NCI-H524 (cell line): ENCODE measurements around the gene VSTM2B.
"Not testable (repeated sequence)": the region's sequence is repeated elsewhere in the genome, so short reads cannot be mapped to it uniquely, and the experiment has no call there.

Experiments
- DNase-seq, 2 experiments: peaks; one replicate each; lab custom pipeline; 2025; lab: John Stamatoyannopoulos, UW

The VSTM2B gene

DNA sequence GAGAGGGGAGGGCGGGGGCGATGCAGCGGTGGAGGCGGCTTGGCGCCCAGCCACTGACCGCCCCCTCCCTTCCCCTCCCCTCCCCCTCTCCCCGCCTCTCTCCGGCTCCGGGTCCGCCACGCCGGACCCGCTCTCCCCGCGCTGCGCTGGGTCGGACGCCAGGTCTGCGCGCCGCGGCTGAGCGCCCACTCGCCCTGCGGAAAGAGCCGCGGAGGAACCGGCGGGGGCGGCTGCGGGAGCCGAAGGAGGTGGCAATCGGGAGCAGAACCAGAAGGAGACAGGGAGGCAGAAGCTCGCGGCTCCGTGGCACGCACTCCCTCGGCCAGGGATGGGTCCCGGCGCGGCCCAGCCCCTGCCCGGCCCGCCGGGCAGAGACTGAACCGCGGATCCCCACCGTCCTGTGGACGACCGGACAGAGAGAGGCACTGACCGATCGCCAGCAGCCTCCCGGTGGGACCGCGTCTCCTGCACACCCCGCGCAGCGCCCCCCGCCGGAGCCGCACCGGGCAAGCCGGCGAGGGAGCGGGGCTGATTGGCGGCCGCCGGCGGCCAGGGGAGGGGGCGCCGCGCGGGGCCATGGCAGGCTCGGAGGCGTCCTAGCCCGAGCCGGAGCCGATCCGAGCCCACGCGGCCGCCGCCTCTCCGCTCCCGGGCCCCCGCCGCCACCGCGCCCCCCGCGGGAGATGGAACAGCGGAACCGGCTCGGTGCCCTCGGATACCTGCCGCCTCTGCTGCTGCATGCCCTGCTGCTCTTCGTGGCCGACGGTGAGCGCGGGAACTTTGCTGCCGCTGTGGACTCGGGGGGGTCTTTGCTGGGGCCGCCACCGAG, at the start of gene VSTM2B:
VSTM2B (plus strand) TSS at position 94 of the 829 bp plus-strand sequence; CDS start at position 684, 590 bp downstream.
- DNase-seq: no peak

DNA sequence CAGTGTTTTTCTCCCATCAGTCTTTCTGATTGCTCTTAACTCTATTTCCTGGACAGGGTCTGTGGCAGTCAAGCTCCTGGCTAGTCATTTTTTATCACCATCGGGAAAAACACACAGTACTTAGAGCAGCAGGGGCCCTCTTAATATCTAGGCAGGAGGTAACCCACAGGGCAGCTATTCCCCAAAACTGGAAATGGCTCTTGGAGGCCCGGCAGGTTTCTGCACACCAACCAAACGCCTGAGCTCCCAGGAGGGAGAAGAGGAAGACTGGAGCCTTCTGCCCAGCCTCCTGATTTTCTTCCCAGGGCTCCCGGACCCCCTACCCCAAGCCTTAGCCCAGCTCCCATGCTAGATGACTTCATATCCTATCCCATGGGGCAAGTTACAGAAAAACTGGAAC, 49.3 kb upstream of the VSTM2B start:
- no peak for DNase-seq

- DNase-seq: no peak
These were observed 47.8 kb upstream of the VSTM2B start for GRCh38 chr19:29477831-29478577.

GRCh38 chr19:29478578-29479565, 46.9 kb upstream of the VSTM2B start:
- DNase-seq: peak in 1 of 2 experiments; percentile 2

DNA sequence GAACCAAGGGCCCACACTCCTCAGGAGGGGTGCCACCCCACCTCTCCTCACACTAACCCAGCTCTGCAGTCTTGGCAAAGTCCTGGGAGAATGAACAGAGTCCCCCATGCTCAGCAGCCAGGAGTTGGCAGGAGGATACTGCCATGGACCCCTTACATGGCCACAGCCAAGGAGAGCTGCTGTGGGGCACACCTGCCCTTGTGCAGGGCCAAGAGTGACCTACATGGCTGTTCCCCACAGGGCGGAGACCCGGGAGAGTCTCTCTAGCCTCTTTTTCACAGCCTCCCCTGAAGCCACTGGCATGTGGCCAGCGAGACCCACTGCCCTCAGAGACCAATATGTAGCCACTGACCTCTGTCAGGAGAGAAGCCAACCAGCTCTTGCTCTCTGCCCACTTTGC, 45.9 kb upstream of the VSTM2B start:
- no peak for DNase-seq

- no peak for DNase-seq
These were observed 45.3 kb upstream of the VSTM2B start for GRCh38 chr19:29480507-29480906.

DNA sequence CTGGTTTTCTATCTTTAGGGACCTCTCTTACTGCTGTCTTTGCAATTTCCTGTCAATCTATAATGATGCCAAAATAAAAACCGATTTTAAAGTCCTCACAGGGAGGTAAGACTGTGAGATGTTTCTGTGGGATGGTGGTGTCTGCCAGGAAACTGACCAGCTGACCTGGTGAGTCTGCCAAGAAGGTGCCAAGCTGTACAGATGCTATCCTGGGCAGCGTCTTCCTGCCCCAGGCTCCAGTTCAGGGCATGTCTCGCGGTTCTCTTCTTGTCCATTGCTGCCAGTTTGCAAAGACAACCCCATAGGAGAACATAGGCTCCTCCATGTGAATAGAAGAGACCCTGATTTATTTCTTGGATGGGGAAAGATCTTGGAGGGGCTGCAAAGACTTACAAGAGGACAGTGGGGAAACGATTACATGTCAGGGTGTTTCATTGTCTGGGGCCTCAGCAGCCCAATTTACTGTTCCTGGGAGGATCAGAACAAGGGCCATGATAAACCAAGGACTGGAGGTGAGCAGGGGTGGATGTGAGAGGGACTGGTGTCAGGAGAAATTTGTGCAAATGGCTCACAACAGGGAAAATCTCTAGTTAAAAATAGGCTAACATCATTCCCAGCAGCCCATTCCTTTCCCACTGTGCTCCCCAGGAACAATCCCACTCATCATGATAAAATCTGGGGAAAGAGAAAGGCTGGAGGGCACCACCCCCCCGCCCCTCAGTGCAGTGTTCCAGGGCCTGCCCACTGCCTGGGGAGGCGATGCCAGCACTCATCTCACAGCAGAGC, 42.7 kb upstream of the VSTM2B start:
- DNase-seq: no peak

DNA sequence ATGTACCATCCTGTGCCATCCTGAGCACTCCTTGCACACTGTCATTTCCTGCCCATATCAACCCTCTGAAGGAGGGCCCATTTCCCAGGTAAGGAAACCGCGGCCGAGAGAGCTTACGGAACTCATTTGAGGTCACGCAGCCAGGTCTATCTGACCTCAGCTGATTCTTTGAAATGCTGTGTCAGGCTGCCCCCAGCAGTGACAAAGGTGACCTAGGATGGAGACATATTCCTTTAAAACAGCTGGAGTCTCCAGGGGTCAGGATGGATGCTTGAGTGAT, 42.2 kb upstream of the VSTM2B start:
- DNase-seq: no peak

DNA sequence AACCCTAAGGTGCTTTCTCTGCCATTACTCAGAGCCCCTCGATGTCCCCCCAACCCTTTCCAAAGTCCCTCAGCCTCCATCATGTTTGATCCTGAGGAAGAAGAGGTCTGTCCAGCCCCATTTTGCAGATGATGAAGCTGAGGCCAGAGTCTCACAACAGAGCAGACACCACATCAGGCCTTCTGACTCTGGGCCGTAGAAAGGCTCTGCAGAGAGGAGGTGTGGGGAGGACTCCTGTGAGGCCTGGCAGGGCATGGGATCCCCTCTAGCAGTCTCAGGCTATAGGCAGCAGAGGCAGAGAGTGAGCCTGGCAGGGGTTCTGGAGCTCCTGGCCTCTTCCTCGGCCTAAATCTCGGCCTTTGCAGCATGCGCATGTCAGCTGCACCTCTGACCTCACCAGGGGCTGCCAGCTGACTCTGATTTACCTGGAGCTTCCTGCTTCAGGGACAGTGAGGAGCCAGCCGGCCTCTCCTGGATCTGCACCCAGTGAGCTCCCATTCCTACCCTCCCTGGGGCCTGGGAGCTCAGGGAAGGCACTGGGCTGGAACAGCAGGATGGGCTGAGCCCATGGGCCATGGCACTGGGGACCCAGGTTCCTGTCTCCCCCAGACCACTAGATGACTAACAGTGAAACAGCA, 41.7 kb upstream of the VSTM2B start:
- no peak for DNase-seq

- no peak for DNase-seq
These were observed 40.9 kb upstream of the VSTM2B start for GRCh38 chr19:29484876-29485275.

- no peak for DNase-seq
These were observed 40.5 kb upstream of the VSTM2B start for GRCh38 chr19:29485293-29485692.

DNA sequence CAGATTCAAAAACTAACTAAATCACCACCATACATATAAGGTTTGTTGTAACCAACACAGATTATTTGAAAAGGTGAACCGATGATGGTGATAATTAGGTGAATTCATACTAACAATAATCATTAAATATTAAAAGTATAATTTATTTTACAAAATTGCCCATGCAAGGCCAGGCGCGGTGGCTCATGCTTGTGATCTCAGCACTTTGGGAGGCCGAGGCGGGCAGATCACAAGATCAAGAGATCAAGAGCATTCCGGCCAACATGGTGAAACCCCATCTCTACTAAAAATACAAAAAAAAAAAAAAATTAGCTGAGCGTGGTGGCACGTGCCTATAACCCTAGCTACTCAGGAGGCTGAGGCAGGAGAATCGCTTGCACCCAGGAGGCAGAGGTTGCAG, 38.8 kb upstream of the VSTM2B start:
- not testable (repeated sequence) for DNase-seq

DNA sequence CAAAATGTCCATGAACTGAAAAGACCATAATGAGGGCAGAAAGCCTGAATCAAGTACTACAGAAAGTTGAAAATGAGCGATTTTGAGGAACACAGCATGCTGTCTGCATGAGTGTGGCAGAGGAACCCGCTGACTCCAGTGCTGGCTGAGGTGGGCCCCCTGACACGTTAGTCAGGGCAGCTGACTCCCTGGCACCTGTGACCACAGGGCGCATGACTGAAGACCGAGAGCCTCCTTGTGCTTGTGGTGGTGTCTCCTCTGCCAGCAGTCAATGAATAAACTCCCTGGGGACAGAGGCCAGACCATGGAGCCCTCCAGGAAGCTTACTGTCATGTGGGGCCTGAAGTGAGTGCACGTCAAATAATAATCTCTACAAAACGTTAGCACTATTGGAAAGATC, 38.4 kb upstream of the VSTM2B start:
- no peak for DNase-seq

DNA sequence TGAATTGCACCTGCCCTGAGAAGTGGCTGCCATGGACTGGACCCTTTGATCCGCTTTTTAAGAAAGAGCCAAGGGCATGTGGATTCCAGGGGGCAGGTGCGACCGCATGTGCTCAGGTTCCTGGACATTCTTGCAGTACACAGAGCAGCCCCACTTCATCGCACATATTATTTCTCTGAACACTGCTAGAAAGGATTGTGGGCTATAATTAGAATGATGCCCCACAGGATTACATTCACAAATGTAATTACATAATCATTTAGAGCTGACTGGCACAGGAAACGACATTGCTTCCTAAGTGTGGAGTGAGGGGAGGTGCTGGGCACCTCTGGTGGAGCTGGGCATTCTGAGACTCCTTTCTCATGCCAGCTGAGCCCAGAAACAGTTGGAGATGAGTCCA, 37.5 kb upstream of the VSTM2B start:
- DNase-seq: no peak

DNA sequence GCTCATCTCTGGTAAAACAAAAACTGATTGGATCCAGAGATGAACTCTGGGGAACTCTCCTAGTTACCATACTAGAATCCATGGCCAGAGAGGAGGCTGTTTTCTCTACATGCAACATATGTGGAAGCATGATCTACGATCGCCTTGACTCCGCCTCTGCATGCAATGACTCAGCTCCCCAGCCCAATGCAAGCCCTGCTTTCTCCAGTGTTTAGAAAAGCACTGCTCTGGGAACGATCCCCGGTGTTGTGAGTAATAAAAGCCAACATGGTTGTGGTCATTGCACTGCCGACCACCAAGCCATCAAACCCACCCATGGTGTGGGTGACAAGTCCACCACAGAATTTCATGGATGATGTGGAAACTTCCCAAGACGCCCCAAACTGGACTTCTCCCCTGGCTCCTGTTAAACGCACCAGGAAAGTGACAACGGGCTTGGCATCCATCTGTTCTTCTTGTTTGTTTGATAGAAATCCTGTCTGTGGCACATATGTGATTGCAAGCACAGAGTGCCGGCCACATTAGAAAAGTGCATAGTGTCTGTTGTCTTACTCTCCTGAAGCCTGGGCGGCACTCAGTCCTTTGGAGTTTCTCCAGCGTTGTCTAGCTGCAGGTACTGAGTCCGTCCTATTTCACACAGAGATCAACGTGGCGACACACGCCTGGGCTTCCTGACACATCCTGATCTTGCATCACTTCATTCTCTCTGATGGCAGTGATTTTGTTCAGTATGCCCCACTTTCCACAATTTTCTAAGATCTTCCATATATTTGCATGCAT, 36.4 kb upstream of the VSTM2B start:
- DNase-seq: no peak

DNA sequence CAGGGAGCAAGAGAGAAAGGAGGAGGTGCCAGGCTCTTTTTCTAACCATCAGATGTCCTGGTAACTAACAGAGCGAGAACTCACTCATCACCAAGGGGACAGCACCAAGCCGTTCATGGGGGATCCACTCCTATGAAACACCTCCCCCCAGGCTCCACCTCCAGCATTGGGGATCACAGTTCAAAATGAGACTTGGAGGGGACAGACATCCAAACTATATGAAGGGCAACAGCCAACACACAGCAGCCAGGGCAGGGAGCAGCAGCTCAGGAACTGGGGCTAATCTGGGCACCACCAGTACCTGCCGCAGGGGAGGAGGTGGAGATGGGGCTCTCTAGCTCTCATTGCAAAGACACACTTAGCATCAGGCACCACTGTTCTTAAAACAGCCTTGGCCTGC, 34.3 kb upstream of the VSTM2B start:
- DNase-seq: no peak

DNA sequence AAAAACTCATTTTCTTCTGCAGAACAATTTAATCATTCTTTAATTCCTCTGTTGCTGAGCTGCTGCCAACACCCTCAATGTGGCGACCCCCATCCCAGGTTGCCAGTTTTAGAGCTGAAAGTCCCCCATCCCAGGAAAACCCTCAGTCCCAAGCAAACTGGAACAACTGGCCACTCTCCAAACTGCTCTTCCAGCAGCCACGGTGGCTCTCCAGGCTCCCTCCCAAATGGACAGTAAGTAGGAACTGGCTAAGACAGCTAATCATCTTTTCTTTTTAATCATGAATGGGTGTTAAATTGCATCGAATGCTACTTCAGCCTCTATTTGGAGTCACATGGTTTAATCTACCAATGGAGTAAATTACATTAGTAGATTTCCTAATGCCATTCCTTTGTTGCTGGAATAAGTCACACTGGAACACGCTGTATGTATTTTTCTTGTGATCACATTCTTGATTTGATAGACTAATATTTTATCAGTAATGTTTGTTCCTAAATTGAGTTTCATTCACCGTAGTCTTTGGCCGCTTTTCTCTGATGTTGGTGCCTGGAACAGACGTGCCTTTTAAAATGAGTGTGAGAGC, 33.7 kb upstream of the VSTM2B start:
- DNase-seq: no peak

- no peak for DNase-seq
These were observed 33.0 kb upstream of the VSTM2B start for GRCh38 chr19:29492769-29493168.

GRCh38 chr19:29495091-29495490, 30.7 kb upstream of the VSTM2B start:
- DNase-seq: no peak

GRCh38 chr19:29495901-29496441, 29.8 kb upstream of the VSTM2B start:
- DNase-seq: no peak
